Measurements from ENCODE around the gene SAMD8. TPM values are rescaled to one million over a fixed set of nuclear protein-coding genes. Genes with fewer than 3 reads are reported as not detected.
A peak's percentile ranks its signal among the peaks of the same experiment; 100 is the strongest.
"Not testable (repeated sequence)": the region's sequence is repeated elsewhere in the genome, so short reads cannot be mapped to it uniquely, and the experiment has no call there.

SAMD8 gene
- total and polyA plus RNA-seq, 2 donors (not counting 3 experiments of a cell fraction or from before 2014, with no cell fraction given), result 19.6 to 22.8 TPM

DNA sequence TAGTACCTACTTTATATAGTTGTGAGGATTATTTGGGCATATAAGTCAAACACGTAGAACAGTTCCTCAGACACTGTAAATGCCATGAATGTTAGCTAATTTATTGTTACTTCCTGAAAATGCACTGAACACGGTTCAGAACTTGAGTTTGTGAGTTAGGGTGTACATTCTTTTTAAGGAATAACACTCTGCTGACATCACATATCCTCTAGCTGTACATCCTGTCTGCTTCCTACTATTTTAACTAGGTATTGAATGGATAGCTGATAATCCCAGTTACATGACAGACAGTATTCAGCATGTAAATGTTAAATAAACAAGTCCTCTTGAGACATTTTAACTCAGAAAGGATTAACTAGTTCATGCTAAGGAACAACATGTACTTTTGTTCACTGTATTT, 16.0 kb downstream of the SAMD8 start:
- Histone ChIP-seq H2AFZ (ENCODE audit: low read depth, low read length) (no peak overlapping the region), H3K79me2 (ENCODE audit: control insufficient read depth, insufficient read depth, low read length) (peaks cover 23% of the 10 kb centered on the region), H3K9me1 (replicated peaks; ENCODE audit: control insufficient read depth, extremely low read depth, insufficient read depth, low read length) (no peaks in the 10 kb centered on the region), H4K20me1 (replicated peaks; ENCODE audit: control insufficient read depth, extremely low read depth, insufficient read depth, low read length) (no peaks in the 10 kb centered on the region), H3K9ac (replicated peaks; ENCODE audit: extremely low read depth, insufficient read depth, low read length) (peak overlapping the region; percentile 36), H3K27me3 (ENCODE audit: control insufficient read depth in 2 of 2, insufficient read depth in 2 of 2, low read length in 2 of 2) (no peaks in the 10 kb centered on the region), H3K36me3 (ENCODE audit: control insufficient read depth in 2 of 2, extremely low read depth in 1 of 2, insufficient read depth in 2 of 2, low read length in 2 of 2) (no peaks in the 10 kb centered on the region), H3K4me2 (ENCODE audit: insufficient read depth, low read length) (peak overlapping the region; percentile 44), H3K4me1 (ENCODE audit: control insufficient read depth, extremely low read depth, insufficient read depth, low read length) (peaks cover 25% of the 10 kb centered on the region), H3K9me3 (replicated peaks; ENCODE audit: control insufficient read depth, insufficient read depth, low read length) (no peaks in the 10 kb centered on the region), H3K27ac (ENCODE audit: insufficient read depth, low read depth, low read length) (peak overlapping the region; percentile 72), H3K4me3 (replicated peaks in 1 of 3; ENCODE audit: insufficient read depth in 1 of 3, low read depth in 1 of 3, low read length in 3 of 3) (no peak overlapping the region)
- ChIA-PET POLR2A (no interaction called here), CTCF (interaction anchor here (0.8 to 2.5 kb wide), 5 partner anchors 8 to 108 kb away, joined by 3 to 14 read pairs (median 4); partner anchors contain the start of genes COMTD1 and SAMD8)
- DNase-seq (ENCODE audit: low read depth, low spot score), result peak; percentile 82
- no TSS peak for BruUV-seq (replicated peaks)
- no peak for TF ChIP-seq GATA2 (IDR thresholded peaks at IDR 0.05; ENCODE audit: insufficient read depth, insufficient read length, low read depth, low read length)
- TF ChIP-seq POLR2AphosphoS5 (IDR thresholded peaks at IDR 0.05; ENCODE audit: insufficient read depth, low read depth, low read length), result no peak
- no peak for TF ChIP-seq POLR2A (IDR thresholded peaks at IDR 0.05; ENCODE audit: low read depth, low read length)
- TF ChIP-seq, protein P1, sequence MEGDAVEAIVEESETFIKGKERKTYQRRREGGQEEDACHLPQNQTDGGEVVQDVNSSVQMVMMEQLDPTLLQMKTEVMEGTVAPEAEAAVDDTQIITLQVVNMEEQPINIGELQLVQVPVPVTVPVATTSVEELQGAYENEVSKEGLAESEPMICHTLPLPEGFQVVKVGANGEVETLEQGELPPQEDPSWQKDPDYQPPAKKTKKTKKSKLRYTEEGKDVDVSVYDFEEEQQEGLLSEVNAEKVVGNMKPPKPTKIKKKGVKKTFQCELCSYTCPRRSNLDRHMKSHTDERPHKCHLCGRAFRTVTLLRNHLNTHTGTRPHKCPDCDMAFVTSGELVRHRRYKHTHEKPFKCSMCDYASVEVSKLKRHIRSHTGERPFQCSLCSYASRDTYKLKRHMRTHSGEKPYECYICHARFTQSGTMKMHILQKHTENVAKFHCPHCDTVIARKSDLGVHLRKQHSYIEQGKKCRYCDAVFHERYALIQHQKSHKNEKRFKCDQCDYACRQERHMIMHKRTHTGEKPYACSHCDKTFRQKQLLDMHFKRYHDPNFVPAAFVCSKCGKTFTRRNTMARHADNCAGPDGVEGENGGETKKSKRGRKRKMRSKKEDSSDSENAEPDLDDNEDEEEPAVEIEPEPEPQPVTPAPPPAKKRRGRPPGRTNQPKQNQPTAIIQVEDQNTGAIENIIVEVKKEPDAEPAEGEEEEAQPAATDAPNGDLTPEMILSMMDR (IDR thresholded peaks at IDR 0.05; ENCODE audit: extremely low read depth in 1 of 2, insufficient read depth in 1 of 2, low read depth in 1 of 2, low read length in 2 of 2), result no peak
- no peak for TF ChIP-seq FOS (IDR thresholded peaks at IDR 0.05; ENCODE audit: borderline replicate concordance, insufficient read depth, low read length)
- TF ChIP-seq MYC (IDR thresholded peaks at IDR 0.05; ENCODE audit: low read depth, low read length), result no peak
- no peak for TF ChIP-seq EZH2 (IDR thresholded peaks at IDR 0.05; ENCODE audit: borderline replicate concordance, low read depth, low read length, severe bottlenecking)
- TF ChIP-seq JUN (IDR thresholded peaks at IDR 0.05; ENCODE audit: borderline replicate concordance, insufficient read depth, insufficient read length, low read depth), result peak; percentile 64
- intact Hi-C loops (cut with micrococcal nuclease) (loop anchor here (1.0 to 5.0 kb wide), 2 partner anchors 16 to 100 kb away; partner anchors contain the start of gene SAMD8), dilution Hi-C loops (cut with MboI; ENCODE audit: extremely low pct_ligation_motif_present, low sequenced_read_pairs) (no loop called here)
- peak; percentile 92 for FAIRE-seq

DNA sequence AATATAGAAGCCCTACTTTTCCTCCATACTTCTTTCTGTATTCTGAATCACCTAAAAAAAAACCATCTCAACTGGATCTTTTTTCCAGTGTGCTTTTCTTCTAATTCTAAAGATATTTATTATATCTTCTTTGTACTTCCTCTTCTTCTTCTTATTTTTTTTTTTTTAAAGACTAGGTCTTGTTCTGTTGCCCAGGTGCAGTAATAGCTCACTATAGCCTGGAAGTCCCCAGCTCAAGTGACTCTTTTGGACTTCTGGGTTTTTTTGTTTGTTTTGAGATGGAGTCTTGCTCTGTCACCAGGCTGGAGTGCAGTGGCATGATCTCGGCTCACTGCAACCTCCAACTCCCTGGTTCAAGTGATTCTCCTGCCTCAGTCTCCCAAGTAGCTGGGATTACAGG, 17.5 kb downstream of the SAMD8 start:
- H3K36me3 ChIP-seq (ENCODE audit: control insufficient read depth in 2 of 2, extremely low read depth in 1 of 2, insufficient read depth in 2 of 2, low read length in 2 of 2); H3K4me2 ChIP-seq (ENCODE audit: insufficient read depth, low read length); POLR2A ChIA-PET; H3K9me1 ChIP-seq (replicated peaks; ENCODE audit: control insufficient read depth, extremely low read depth, insufficient read depth, low read length); H4K20me1 ChIP-seq (replicated peaks; ENCODE audit: control insufficient read depth, extremely low read depth, insufficient read depth, low read length); H3K9ac ChIP-seq (replicated peaks; ENCODE audit: extremely low read depth, insufficient read depth, low read length); BruUV-seq (replicated peaks); dilution Hi-C loops (cut with MboI; ENCODE audit: extremely low pct_ligation_motif_present, low sequenced_read_pairs); H3K9me3 ChIP-seq (replicated peaks; ENCODE audit: control insufficient read depth, insufficient read depth, low read length); H3K27me3 ChIP-seq (ENCODE audit: control insufficient read depth in 2 of 2, insufficient read depth in 2 of 2, low read length in 2 of 2); FAIRE-seq; H2AFZ ChIP-seq (ENCODE audit: low read depth, low read length); H3K4me3 ChIP-seq (replicated peaks in 1 of 3; ENCODE audit: insufficient read depth in 1 of 3, low read depth in 1 of 3, low read length in 3 of 3); H3K27ac ChIP-seq (ENCODE audit: insufficient read depth, low read depth, low read length); DNase-seq (ENCODE audit: low read depth, low spot score): not testable (repeated sequence)
- intact Hi-C loops (cut with micrococcal nuclease), result loop anchor here (5.0 kb wide), 1 partner anchor 98 kb away; no protein-coding TSS in a partner anchor
- Histone ChIP-seq H3K79me2 (ENCODE audit: control insufficient read depth, insufficient read depth, low read length) (peaks cover 16% of the 10 kb centered on the region), H3K4me1 (ENCODE audit: control insufficient read depth, extremely low read depth, insufficient read depth, low read length) (peaks cover 25% of the 10 kb centered on the region)
- CTCF ChIA-PET, result interaction anchor here (1.7 kb wide), 1 partner anchor 14 kb away, joined by 5 read pairs; no protein-coding TSS in a partner anchor
